ENCODE results near the gene MROH2B. TPM values are rescaled to one million over a fixed set of nuclear protein-coding genes. Genes with fewer than 3 reads are reported as not detected.

MROH2B gene
- total RNA-seq, result not detected in 2 replicates

- intact Hi-C loops (cut with micrococcal nuclease), result no loop called here
Measured at GRCh38 chr5:41071242-41071641, at the start of gene MROH2B. MROH2B (minus strand) TSS chr5:41071342; CDS start chr5:41070852, 490 bp downstream.

DNA sequence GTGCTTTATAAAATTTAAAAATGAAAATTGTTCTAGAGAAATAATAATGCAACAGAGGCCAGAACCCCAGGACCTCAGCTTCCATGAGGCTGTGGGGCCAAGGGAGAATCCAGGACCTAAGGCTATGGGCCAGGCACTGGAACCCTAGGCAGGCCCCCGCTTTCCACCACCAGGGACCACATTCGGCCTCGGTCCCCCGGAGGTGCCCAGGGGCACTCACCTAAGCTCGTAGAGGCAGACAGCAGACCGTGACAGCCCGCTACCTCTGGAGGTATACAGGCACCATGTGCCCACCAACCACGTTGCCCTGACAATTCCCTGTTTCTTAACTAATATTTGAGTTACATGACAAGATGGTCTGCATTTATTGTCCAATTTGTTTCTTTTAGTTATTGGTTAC, 49.5 kb upstream of the MROH2B start:
- intact Hi-C loops (cut with micrococcal nuclease), result no loop called here

GRCh38 chr5:41118177-41118576, 47.0 kb upstream of the MROH2B start:
- intact Hi-C loops (cut with micrococcal nuclease), result no loop called here

DNA sequence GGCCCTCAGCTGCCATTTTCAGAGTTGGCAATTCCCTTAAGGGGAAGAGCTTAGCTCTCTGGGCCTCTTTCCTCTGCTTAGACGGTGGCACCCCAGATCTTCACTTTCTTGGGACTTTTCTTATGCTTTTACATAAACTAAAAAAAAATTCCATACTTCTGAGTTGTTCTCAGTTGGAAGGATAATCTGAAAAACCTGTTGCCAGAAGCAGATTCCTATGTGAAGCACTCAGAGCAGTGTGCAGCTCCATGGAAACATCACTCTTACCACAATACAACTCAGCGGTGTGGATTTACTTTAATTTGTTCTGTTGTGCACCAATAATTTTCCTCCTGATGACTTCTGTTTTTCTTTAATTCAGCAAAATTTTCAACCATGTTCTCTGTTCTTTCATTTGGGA, 44.1 kb upstream of the MROH2B start:
- intact Hi-C loops (cut with micrococcal nuclease), result no loop called here

DNA sequence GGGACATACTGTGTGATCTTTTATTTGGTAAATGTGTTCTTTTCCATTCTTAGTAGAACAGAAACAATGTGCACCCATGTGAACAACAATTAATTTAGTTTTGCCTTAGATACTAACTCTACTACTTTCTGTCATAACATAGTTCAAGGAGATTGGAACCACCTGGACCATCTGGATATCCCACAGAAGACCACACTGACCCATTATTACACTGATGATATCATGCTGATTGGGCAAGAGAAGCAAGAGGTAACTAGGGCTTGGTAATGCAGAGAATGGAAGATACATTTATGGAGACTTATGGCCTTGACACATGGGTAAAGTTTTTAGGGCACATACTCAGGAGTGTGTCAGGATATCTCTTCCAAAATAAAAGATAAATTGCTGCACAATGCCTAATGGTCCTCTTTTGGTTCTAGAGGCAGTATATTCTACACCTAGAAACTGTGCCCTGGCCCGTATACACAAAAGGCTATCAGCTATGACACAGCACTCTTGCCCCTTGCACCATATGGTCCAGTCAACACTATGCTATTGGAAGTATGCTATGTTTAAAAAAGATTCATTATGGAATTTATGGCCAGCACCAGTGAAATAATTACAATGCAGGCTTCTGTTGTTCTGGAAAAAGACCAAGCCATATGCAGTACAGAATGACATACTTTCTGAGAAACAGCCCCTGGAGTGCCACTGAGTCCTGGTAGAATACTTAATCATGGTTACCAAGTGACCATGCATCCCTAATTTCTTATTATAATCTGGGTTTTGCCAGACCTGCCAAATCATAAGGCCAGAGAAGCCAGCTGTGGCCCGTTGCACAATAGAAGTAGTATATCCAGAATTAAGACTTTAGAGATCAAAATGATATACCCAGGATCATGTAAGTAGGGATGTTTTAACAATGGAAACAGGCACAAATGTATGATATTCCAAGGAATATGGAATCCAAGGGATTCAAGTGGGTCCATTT, 41.6 kb upstream of the MROH2B start:
- intact Hi-C loops (cut with micrococcal nuclease), result no loop called here

GRCh38 chr5:41109186-41109585, 38.0 kb upstream of the MROH2B start:
- intact Hi-C loops (cut with micrococcal nuclease), result no loop called here

GRCh38 chr5:41102341-41102740, 31.2 kb upstream of the MROH2B start:
- intact Hi-C loops (cut with micrococcal nuclease), result no loop called here

DNA sequence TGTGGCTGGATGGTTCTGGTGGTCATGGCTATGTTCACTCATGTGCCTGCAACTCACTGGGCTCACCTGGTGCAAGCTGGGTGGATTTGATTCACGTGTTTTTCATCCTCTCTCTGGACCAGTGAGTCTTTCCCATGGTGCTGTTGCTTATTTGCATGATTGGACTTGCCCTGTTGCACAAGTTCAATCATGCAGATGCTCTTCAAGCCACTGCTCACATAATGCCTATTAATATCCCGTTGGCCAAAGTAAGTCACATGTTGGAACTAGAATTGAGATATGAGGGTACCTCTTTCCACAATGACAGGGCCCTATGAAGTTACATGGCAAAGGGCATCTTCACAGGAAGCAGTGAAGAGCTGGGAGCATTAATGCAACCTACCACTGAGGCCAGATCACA, 26.5 kb upstream of the MROH2B start:
- intact Hi-C loops (cut with micrococcal nuclease), result no loop called here

DNA sequence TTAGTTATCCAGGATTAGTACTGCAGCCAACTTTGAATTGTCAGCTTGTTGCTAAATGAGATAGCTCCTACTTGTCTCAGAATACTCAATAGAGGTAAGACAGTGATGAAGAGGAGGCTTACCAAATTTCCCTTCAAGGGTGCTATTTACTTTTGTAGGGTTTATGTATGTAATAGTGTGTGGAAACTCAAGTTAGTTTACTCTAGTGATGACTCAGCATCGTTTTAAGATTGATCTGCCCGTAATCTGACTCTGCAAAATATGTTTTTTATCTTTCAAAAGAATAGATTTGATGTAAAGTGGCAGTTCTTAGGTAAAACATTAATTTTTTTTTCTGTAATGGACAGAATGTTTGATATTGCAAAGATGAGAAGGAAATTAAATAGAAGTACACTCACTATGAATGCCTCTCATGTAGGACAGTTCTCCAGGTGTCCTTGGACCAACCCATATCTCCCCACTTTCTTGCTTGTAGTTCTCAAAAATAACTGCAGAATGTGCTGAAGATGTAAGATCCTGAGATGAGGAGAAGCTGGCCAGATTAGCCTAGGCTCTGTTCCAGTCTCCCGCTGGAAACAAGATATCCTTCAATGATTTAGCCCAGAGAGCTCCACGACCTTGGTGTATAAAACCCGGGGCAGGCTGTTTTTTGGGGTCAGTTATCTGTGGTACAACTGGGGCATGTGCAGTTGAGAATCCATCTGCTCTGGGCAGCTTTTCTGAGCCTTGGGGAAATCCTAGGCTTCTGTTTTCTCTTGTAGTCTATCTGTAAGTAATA, 24.4 kb upstream of the MROH2B start:
- intact Hi-C loops (cut with micrococcal nuclease), result no loop called here

DNA sequence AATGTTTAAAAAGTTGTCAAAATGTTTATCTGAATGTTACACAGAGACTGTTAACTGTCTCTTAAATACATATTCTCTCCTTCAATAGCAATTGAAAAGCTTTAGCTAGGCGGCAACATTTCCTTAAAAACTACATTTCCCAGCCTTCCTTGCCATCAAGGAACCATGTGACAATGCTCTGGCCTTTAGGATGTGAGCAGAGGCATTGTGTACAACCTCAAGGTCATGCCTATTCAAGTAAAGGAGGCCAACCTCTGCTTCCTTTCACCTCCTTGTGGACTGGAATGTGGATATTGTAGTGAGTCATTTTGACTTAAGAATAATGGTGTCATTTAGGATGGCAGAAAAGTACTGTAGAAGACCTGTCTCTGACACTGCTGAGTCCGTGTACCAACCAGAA, 23.7 kb upstream of the MROH2B start:
- intact Hi-C loops (cut with micrococcal nuclease), result no loop called here

- intact Hi-C loops (cut with micrococcal nuclease), result no loop called here
Measured at GRCh38 chr5:41093803-41094202, 22.7 kb upstream of the MROH2B start.

- intact Hi-C loops (cut with micrococcal nuclease), result no loop called here
Measured at GRCh38 chr5:41087461-41087860, 16.3 kb upstream of the MROH2B start.

GRCh38 chr5:41083306-41083705, 12.2 kb upstream of the MROH2B start:
- intact Hi-C loops (cut with micrococcal nuclease), result no loop called here

GRCh38 chr5:41071975-41072374, 833 bp upstream of the MROH2B start:
- intact Hi-C loops (cut with micrococcal nuclease), result no loop called here

GRCh38 chr5:41067714-41068568, 3.2 kb downstream of the MROH2B start:
- intact Hi-C loops (cut with micrococcal nuclease), result no loop called here

DNA sequence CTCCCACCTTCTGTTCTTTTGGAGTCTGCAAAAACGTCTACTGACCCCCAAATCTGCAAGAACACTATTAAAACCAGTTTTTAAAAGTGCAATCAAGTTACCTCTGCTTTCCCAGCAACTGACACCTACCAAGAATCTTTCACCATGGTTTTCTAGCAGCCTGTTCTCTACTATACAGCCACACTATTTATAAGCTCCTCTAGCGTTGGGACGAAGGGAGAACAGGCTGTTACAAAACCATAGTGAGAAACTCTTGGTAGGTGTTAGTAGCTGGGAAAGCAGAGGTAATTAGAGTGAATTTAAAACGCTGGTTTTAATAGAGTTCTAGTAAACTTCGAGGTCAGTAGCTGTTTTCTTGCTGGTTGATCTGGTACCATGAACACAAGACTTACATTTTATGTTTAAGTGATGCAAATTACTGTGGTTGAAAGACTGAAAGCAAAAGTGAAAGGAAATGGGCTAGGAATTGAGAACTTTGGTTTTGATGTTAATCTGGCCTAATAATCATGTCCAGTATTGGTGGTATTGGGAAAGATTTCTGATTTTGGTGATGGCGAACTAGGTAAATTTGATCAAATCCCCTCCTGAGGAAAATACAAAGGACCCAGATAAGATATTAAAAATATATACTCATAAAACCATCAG, 5.3 kb downstream of the MROH2B start:
- intact Hi-C loops (cut with micrococcal nuclease), result no loop called here

GRCh38 chr5:41057940-41058339, 13.2 kb downstream of the MROH2B start:
- intact Hi-C loops (cut with micrococcal nuclease), result no loop called here

GRCh38 chr5:41057231-41057630, 13.9 kb downstream of the MROH2B start:
- intact Hi-C loops (cut with micrococcal nuclease), result no loop called here

DNA sequence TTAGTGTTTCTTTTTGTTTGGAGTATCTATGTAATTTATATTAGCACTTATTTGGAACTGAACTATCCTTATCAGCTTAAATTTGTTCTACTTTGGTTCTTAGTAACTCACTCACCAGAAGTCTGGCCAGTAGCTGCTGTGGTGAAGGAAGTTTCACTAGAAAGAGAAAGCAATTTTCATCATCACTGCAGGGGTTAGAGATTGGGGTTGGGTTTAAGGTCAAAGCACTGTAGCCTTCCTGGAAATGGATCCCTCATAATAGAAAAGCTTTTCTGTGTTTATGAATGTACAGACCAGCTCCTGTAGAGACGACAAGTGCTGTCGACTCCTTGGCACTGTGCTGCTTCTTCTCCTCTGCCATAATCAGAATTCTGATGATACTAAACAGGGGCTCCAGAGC, 22.2 kb downstream of the MROH2B start:
- intact Hi-C loops (cut with micrococcal nuclease), result no loop called here

DNA sequence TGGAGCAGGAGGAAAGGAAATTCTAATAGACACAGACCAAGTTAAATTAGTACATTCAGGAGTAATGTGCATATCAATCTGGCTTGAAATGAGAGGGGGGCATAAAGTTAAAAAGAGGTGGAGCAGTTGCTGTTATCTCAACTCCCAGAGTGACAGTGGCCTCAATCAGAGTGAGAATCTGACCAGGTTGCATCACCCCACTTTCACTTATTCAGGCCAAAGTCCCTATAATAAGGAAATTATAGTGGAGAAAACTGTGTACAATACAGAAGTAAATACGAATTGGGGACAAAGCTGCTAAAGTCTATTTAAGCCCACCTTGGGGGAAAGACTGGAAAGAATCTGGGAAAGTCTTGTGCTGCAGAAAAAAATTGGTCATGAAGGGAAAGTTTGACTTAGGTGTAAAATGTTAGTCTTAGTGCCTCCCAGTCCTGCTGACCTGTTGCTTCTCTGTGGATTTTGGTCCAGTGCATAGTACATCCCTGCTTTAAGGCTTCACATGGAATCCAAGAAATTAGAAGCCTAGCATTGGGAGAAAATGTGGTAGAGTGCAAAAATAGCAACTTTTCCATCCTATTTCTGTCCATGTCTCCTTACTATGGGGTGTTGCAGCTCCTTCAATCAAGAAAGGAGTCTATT, 27.9 kb downstream of the MROH2B start:
- intact Hi-C loops (cut with micrococcal nuclease), result no loop called here
